H1 (cell line): ENCODE data around the gene PLCB1. TPM values are rescaled to one million over a fixed set of nuclear protein-coding genes. Genes with fewer than 3 reads are reported as not detected.

Source experiments
- CTCF ChIA-PET: fragments of 300-600 bp; sonication (Branson Sonifier 250); formaldehyde crosslinking; loops from one replicate; lab custom pipeline; 2021; ENCODE audit not compliant: partially characterized antibody; lab: Charles Lee
- POLR2A ChIA-PET: fragments of 300-600 bp; sonication (Branson Sonifier 250); formaldehyde crosslinking; loops from one replicate; lab custom pipeline; 2021; ENCODE audit warnings: inconsistent platforms; ENCODE audit not compliant: partially characterized antibody; lab: Charles Lee
- DNase-seq, 2 experiments: peaks; one replicate each; pipeline versions ENCODE4 v3.0.0 to v3.0.0-alpha.2; 2010 to 2022; ENCODE audit warnings: low spot score in 2 of 2, low read depth in 1 of 2, mixed read lengths in 1 of 2
- FAIRE-seq: peaks from 2 replicates; lab custom pipeline; 2011; peaks lifted over from hg19 to GRCh38; lab: Jason Lieb, UNC
- H2AFZ ChIP-seq: 2 replicates; pipeline ENCODE4 v1.8.1; 2012; ENCODE audit warnings: low read length, inconsistent platforms
- H2AK5ac ChIP-seq: 2 replicates; pipeline ENCODE4 v1.6.1; 2013; ENCODE audit warnings: low read depth, low read length
- H2BK120ac ChIP-seq: replicated peaks from 2 replicates; pipeline ENCODE3; 2013; ENCODE audit warnings: low read depth, low read length, inconsistent platforms
- H2BK12ac ChIP-seq: 2 replicates; pipeline ENCODE4 v1.6.1; 2013; ENCODE audit warnings: low read depth, low read length
- H2BK15ac ChIP-seq: 2 replicates; pipeline ENCODE4 v1.6.1; 2013; ENCODE audit warnings: low read length
- H2BK20ac ChIP-seq: 2 replicates; pipeline ENCODE4 v1.6.1; 2013; ENCODE audit warnings: low read length
- H2BK5ac ChIP-seq: 2 replicates; pipeline ENCODE4 v1.6.1; 2013; ENCODE audit warnings: low read depth, low read length
- H3K14ac ChIP-seq: 2 replicates; pipeline ENCODE4 v1.6.1; 2013; ENCODE audit warnings: inconsistent platforms; ENCODE audit not compliant: insufficient read length
- H3K18ac ChIP-seq: 2 replicates; pipeline ENCODE4 v1.6.1; 2013; ENCODE audit warnings: low read length; ENCODE audit errors: extremely low read depth
- H3K23ac ChIP-seq: 2 replicates; pipeline ENCODE4 v1.6.1; 2013; ENCODE audit warnings: inconsistent platforms; ENCODE audit not compliant: insufficient read length
- H3K23me2 ChIP-seq: 2 replicates; pipeline ENCODE4 v1.6.1; 2013; ENCODE audit warnings: low read depth, low read length
- H3K27ac ChIP-seq: 2 replicates; pipeline ENCODE4 v1.6.1; 2011; ENCODE audit warnings: low read depth, low read length, inconsistent platforms
- H3K27me3 ChIP-seq, 4 experiments: replicated peaks in 1 of 4; 1 replicate in 1 of 4; 2 replicates in 3 of 4; pipeline versions ENCODE4 v1.6.1 to v1.8.1; 2011 to 2013; ENCODE audit warnings: low read length in 3 of 4, mild to moderate bottlenecking in 3 of 4, inconsistent platforms in 2 of 4, mixed read lengths in 2 of 4, moderate library complexity in 1 of 4; ENCODE audit not compliant: control insufficient read depth in 3 of 4, insufficient read depth in 3 of 4; ENCODE audit errors: extremely low read depth in 1 of 4
- H3K36me3 ChIP-seq, 4 experiments: 2 replicates each; pipeline versions ENCODE4 v1.6.1 to v1.8.1; 2011 to 2013; ENCODE audit warnings: mild to moderate bottlenecking in 4 of 4, low read length in 3 of 4, moderate library complexity in 2 of 4, control low read depth in 1 of 4, inconsistent platforms in 1 of 4; ENCODE audit not compliant: insufficient read depth in 4 of 4, control insufficient read depth in 2 of 4
- H3K4ac ChIP-seq: replicated peaks from 2 replicates; pipeline ENCODE3; 2013; ENCODE audit warnings: low read length, low read depth, mixed read lengths, inconsistent platforms; ENCODE audit not compliant: insufficient read length
- H3K4me1 ChIP-seq, 4 experiments: replicated peaks in 1 of 4; 1 replicate in 1 of 4; 2 replicates in 3 of 4; pipeline versions ENCODE4 v1.6.1 to v1.8.1; 2011 to 2013; ENCODE audit warnings: low read length in 3 of 4, inconsistent platforms in 2 of 4, mixed read lengths in 1 of 4; ENCODE audit not compliant: insufficient read depth in 4 of 4, control insufficient read depth in 3 of 4
- H3K4me2 ChIP-seq, 2 experiments: 2 replicates each; pipeline versions ENCODE4 v1.6.1 to v1.8.1; 2011 to 2013; ENCODE audit warnings: low read depth in 2 of 2, low read length in 2 of 2, control low read depth in 1 of 2, inconsistent platforms in 1 of 2, mild to moderate bottlenecking in 1 of 2; ENCODE audit not compliant: insufficient read depth in 1 of 2
- H3K4me3 ChIP-seq, 4 experiments: fragments of 200-600, 300-600 bp in 1 of 4; sonication (generic), shearing (Covaris generic), sonication (Bioruptor Twin) in 1 of 4; 2 replicates each; pipeline versions ENCODE4 v1.5.1 to v1.8.1; 2011 to 2016; ENCODE audit warnings: low read length in 4 of 4, low read depth in 3 of 4, control low read depth in 2 of 4, inconsistent platforms in 2 of 4, mild to moderate bottlenecking in 2 of 4, mixed read lengths in 1 of 4, moderate library complexity in 1 of 4; ENCODE audit not compliant: insufficient read depth in 2 of 4; ENCODE audit errors: extremely low read depth in 1 of 4
- H3K56ac ChIP-seq: replicated peaks from 2 replicates; pipeline ENCODE3; 2013; ENCODE audit warnings: low read depth, mild to moderate bottlenecking, mixed read lengths, low read length, inconsistent platforms; ENCODE audit not compliant: insufficient read length
- H3K79me1 ChIP-seq: 2 replicates; pipeline ENCODE4 v1.6.1; 2013; ENCODE audit warnings: low read depth, low read length, control low read depth
- H3K79me2 ChIP-seq, 2 experiments: 2 replicates each; pipeline versions ENCODE4 v1.6.1 to v1.8.1; 2012 to 2013; ENCODE audit warnings: low read length in 2 of 2, mild to moderate bottlenecking in 2 of 2, inconsistent platforms in 1 of 2; ENCODE audit not compliant: insufficient read depth in 2 of 2, control insufficient read depth in 1 of 2
- H3K9ac ChIP-seq, 4 experiments: replicated peaks in 1 of 4; 1 replicate in 1 of 4; 2 replicates in 3 of 4; pipeline versions ENCODE4 v1.6.1 to v1.8.1; 2011 to 2013; ENCODE audit warnings: low read depth in 3 of 4, low read length in 3 of 4, control low read depth in 2 of 4, mild to moderate bottlenecking in 2 of 4, moderate library complexity in 2 of 4, inconsistent platforms in 1 of 4; ENCODE audit errors: extremely low read depth in 1 of 4
- H3K9me3 ChIP-seq, 2 experiments: 2 replicates each; pipeline versions ENCODE4 v1.6.1 to v1.8.1; 2012 to 2013; ENCODE audit warnings: mild to moderate bottlenecking in 2 of 2, moderate library complexity in 2 of 2, control low read depth in 1 of 2, inconsistent platforms in 1 of 2, low read depth in 1 of 2, low read length in 1 of 2, mixed read lengths in 1 of 2; ENCODE audit not compliant: insufficient read depth in 2 of 2
- H4K20me1 ChIP-seq, 2 experiments: replicated peaks in 1 of 2; 2 replicates each; pipeline versions ENCODE3 to v1.8.1; 2011 to 2013; ENCODE audit warnings: inconsistent platforms in 2 of 2, low read length in 2 of 2, mild to moderate bottlenecking in 1 of 2; ENCODE audit not compliant: insufficient read depth in 2 of 2, control insufficient read depth in 1 of 2
- H4K5ac ChIP-seq: 2 replicates; pipeline ENCODE4 v1.6.1; 2013; ENCODE audit warnings: low read length, low read depth, mixed read lengths, inconsistent platforms; ENCODE audit not compliant: insufficient read length
- H4K8ac ChIP-seq: 2 replicates; pipeline ENCODE4 v1.8.0; 2013; ENCODE audit warnings: mild to moderate bottlenecking, moderate library complexity, low read length, inconsistent platforms; ENCODE audit not compliant: insufficient read depth; ENCODE audit errors: extremely low read depth
- H4K91ac ChIP-seq: replicated peaks from 2 replicates; pipeline ENCODE3; 2013; ENCODE audit warnings: low read length, mixed read lengths, inconsistent platforms; ENCODE audit not compliant: insufficient read length
- BCL11A ChIP-seq, 2 experiments: IDR thresholded peaks; one replicate each; pipeline ENCODE4 v1.6.1; 2011; ENCODE audit warnings: low read depth in 2 of 2, low read length in 2 of 2, mild to moderate bottlenecking in 2 of 2
- CREB1 ChIP-seq: IDR thresholded peaks from 2 replicates; pipeline ENCODE4 v1.6.1; 2012; ENCODE audit warnings: inconsistent platforms
- CTBP2 ChIP-seq: IDR thresholded peaks from 2 replicates; pipeline ENCODE4 v1.7.0; 2011; ENCODE audit warnings: borderline replicate concordance, mild to moderate bottlenecking, moderate library complexity, mixed read lengths, low read length; ENCODE audit not compliant: insufficient read depth, insufficient read length
- HDAC6 ChIP-seq: IDR thresholded peaks from one replicate; pipeline ENCODE4 v1.7.1; 2012; ENCODE audit warnings: low read depth, mild to moderate bottlenecking, inconsistent platforms, low read length, moderate library complexity
- JUND ChIP-seq: IDR thresholded peaks from 2 replicates; pipeline ENCODE4 v1.6.1; 2011; ENCODE audit warnings: mild to moderate bottlenecking, improper control_type of control experiment, low read length
- MAX ChIP-seq: IDR thresholded peaks from 2 replicates; pipeline ENCODE4 v1.6.1; 2012; ENCODE audit warnings: inconsistent platforms
- RAD21 ChIP-seq, 2 experiments: IDR thresholded peaks in 1 of 2; conservative IDR thresholded peaks in 1 of 2; 2 replicates each; pipeline ENCODE4 v1.6.1; 2011; ENCODE audit warnings: low read depth in 2 of 2, low read length in 2 of 2, improper control_type of control experiment in 1 of 2, inconsistent platforms in 1 of 2, mild to moderate bottlenecking in 1 of 2, moderate library complexity in 1 of 2
- RXRA ChIP-seq: IDR thresholded peaks from 2 replicates; pipeline ENCODE4 v1.6.1; 2011; ENCODE audit warnings: low read depth, mild to moderate bottlenecking, low read length, moderate library complexity; ENCODE audit not compliant: insufficient read depth
- SAP30 ChIP-seq: fragments of 300-600 bp; sonication (generic); IDR thresholded peaks from 2 replicates; pipeline ENCODE4 v1.7.1; 2012; ENCODE audit warnings: low read length, moderate library complexity, mild to moderate bottlenecking, inconsistent platforms; ENCODE audit not compliant: insufficient read depth, insufficient replicate concordance
- TAF7 ChIP-seq: optimal IDR thresholded peaks from 2 replicates; pipeline ENCODE3; 2011; ENCODE audit warnings: low read depth, mild to moderate bottlenecking, inconsistent platforms, low read length, moderate library complexity, borderline replicate concordance
- WGBS, 2 experiments: shearing (Covaris generic) in 1 of 2; methylation state at CpG; one replicate each; pipeline versions ENCODE4 v1.1.6 to v1.1.7; 2013 to 2015; ENCODE audit warnings: low lambda C conversion rate in 2 of 2, mixed read lengths in 2 of 2, inconsistent platforms in 1 of 2, low coverage in 1 of 2, missing lambda C conversion rate in 1 of 2; ENCODE audit not compliant: insufficient replicate concordance in 2 of 2, insufficient coverage in 1 of 2, insufficient read length in 1 of 2; ENCODE audit errors: extremely low coverage in 1 of 2, missing lambda C conversion rate in 1 of 2; 5-methylcytosine and 5-hydroxymethylcytosine counted together
- polyA plus RNA-seq, 7 experiments: library from polyadenylated mRNA; depleted of rRNA in 3 of 7; stranded (reverse) in 5 of 7; unstranded in 2 of 7; fragments of >200 nt in 5 of 7; fragments of 200-250 nt in 2 of 7; gene quantifications; 1 replicate in 5 of 7; 2 replicates in 1 of 7; 4 replicates in 1 of 7; pipeline versions ENCODE4 v1.2.1 to v1.2.3, GENCODE V29; 2011 to 2013; ENCODE audit warnings: missing spikeins in 2 of 7, mixed read lengths in 2 of 7
- total RNA-seq: library from RNA; stranded (reverse); fragmentation: NEBNext Ultra II Directional; extraction: Animal tissue kit (Norgen Biotek cat#: 25700); gene quantifications from 2 replicates; pipeline ENCODE4 v1.2.1, GENCODE V29; 2021

Gene PLCB1
- total and polyA plus RNA-seq, 2 of the 8 experiments (the other 6 are each of a cell fraction or from before 2014, with no cell fraction given): 2.6 to 9.1 TPM

- Histone ChIP-seq H3K79me2 (no peaks in the 10 kb centered on the region), H3K9ac (no peak overlapping the region), H3K36me3 (no peaks in the 10 kb centered on the region; a peak in 1 of 8 replicates), H3K56ac (no peak overlapping the region), H3K23ac (no peak overlapping the region), H4K91ac (no peak overlapping the region), H4K20me1 (no peaks in the 10 kb centered on the region), H2BK120ac (no peak overlapping the region), H3K4ac (no peak overlapping the region), H2BK12ac (no peak overlapping the region), H3K4me1 (no peaks in the 10 kb centered on the region), H3K27me3 (no peaks in the 10 kb centered on the region), H3K14ac (no peak overlapping the region), H2BK15ac (no peak overlapping the region), H2BK20ac (no peak overlapping the region), H2BK5ac (no peak overlapping the region), H2AFZ (no peak overlapping the region), H3K18ac (no peak overlapping the region), H3K4me2 (no peak overlapping the region), H4K8ac (no peak overlapping the region), H4K5ac (no peak overlapping the region), H3K4me3 (no peak overlapping the region), H3K79me1 (no peaks in the 10 kb centered on the region), H2AK5ac (no peak overlapping the region), H3K23me2 (no peaks in the 10 kb centered on the region), H3K27ac (no peak overlapping the region), H3K9me3 (no peaks in the 10 kb centered on the region)
- TF ChIP-seq CREB1 (no peak), HDAC6 (no peak), RXRA (no peak), SAP30 (no peak), RAD21 (IDR thresholded peaks at IDR 0.05 in 1 of 2, conservative IDR thresholded peaks at IDR 0.05 in 1 of 2; ENCODE audit: low read depth in 2 of 2, low read length in 2 of 2) (no peak), JUND (no peak), BCL11A (IDR thresholded peaks at IDR 0.05; ENCODE audit: low read depth in 2 of 2, low read length in 2 of 2) (no peak), CTBP2 (no peak), MAX (no peak), TAF7 (no peak)
- DNase-seq (no peak), FAIRE-seq (no peak)
- CTCF ChIA-PET: interaction anchor here (1.3 kb wide), 1 partner anchor 16 kb away, joined by 4 read pairs; no protein-coding TSS in a partner anchor
- POLR2A ChIA-PET: no interaction called here
- WGBS, 2 experiments: 95% methylated on average over 3 of the region's 3 CpGs; no CpG with 5 or more reads in 1 of the 2 experiments
Measured at GRCh38 chr20:8744228-8744844, 612.3 kb downstream of the PLCB1 start.
